H9 (cell line): ENCODE data around the gene PGAP6. TPM values are rescaled to one million over a fixed set of nuclear protein-coding genes. Genes with fewer than 3 reads are reported as not detected.

ENCODE experiments used
- DNase-seq: peaks from one replicate; pipeline ENCODE4 v3.0.0-alpha.2; 2017
- H2AFZ ChIP-seq: one replicate; pipeline ENCODE4 v1.6.1; 2013; ENCODE audit warnings: mild to moderate bottlenecking, low read length, control low read depth, moderate library complexity
- H2AK5ac ChIP-seq: 2 replicates; pipeline ENCODE4 v1.6.1; 2013; ENCODE audit warnings: low read length, control low read depth, mixed read lengths; ENCODE audit not compliant: insufficient read length
- H2BK120ac ChIP-seq: one replicate; pipeline ENCODE4 v1.6.1; 2013; ENCODE audit warnings: low read depth, mild to moderate bottlenecking, low read length, control low read depth, inconsistent platforms; ENCODE audit not compliant: poor library complexity, severe bottlenecking
- H2BK12ac ChIP-seq: 2 replicates; pipeline ENCODE4 v1.6.1; 2013; ENCODE audit warnings: low read length, control low read depth, mixed read lengths, low read depth; ENCODE audit not compliant: insufficient read length
- H2BK15ac ChIP-seq: 2 replicates; pipeline ENCODE4 v1.6.1; 2013; ENCODE audit warnings: low read depth, low read length, control low read depth
- H2BK20ac ChIP-seq: one replicate; pipeline ENCODE4 v1.6.1; 2013; ENCODE audit warnings: low read depth, mild to moderate bottlenecking, low read length, control low read depth, inconsistent platforms; ENCODE audit not compliant: poor library complexity, severe bottlenecking
- H2BK5ac ChIP-seq: 2 replicates; pipeline ENCODE4 v1.6.1; 2013; ENCODE audit warnings: low read length, control low read depth, mixed read lengths; ENCODE audit not compliant: insufficient read length
- H3K14ac ChIP-seq: 2 replicates; pipeline ENCODE4 v1.6.1; 2013; ENCODE audit warnings: low read length, control low read depth; ENCODE audit not compliant: insufficient read depth
- H3K18ac ChIP-seq: 2 replicates; pipeline ENCODE4 v1.6.1; 2013; ENCODE audit warnings: low read depth, mild to moderate bottlenecking, mixed read lengths, low read length, control low read depth; ENCODE audit not compliant: insufficient read length
- H3K23ac ChIP-seq: 2 replicates; pipeline ENCODE4 v1.6.1; 2013; ENCODE audit warnings: low read length, control low read depth, mixed read lengths, low read depth; ENCODE audit not compliant: insufficient read length
- H3K23me2 ChIP-seq: 2 replicates; pipeline ENCODE4 v1.6.1; 2013; ENCODE audit warnings: low read depth, mild to moderate bottlenecking, mixed read lengths, low read length, control low read depth; ENCODE audit not compliant: insufficient read length, poor library complexity, severe bottlenecking
- H3K27ac ChIP-seq: 2 replicates; pipeline ENCODE4 v1.5.1; 2013; ENCODE audit warnings: low read length, control low read depth, mixed read lengths, low read depth; ENCODE audit not compliant: insufficient read length
- H3K27me3 ChIP-seq: 2 replicates; pipeline ENCODE4 v1.6.1; 2013; ENCODE audit warnings: low read length, control low read depth, inconsistent platforms; ENCODE audit not compliant: insufficient read depth
- H3K4ac ChIP-seq: 2 replicates; pipeline ENCODE4 v1.6.1; 2013; ENCODE audit warnings: low read depth, mild to moderate bottlenecking, control low read depth, inconsistent platforms, low read length, moderate library complexity
- H3K4me1 ChIP-seq: 2 replicates; pipeline ENCODE4 v1.6.1; 2013; ENCODE audit warnings: low read length, control low read depth, inconsistent platforms; ENCODE audit not compliant: insufficient read depth
- H3K4me2 ChIP-seq: 2 replicates; pipeline ENCODE4 v1.6.1; 2013; ENCODE audit warnings: low read length, control low read depth, mixed read lengths; ENCODE audit not compliant: insufficient read length, insufficient read depth
- H3K56ac ChIP-seq: 2 replicates; pipeline ENCODE4 v1.6.1; 2013; ENCODE audit warnings: low read depth, mild to moderate bottlenecking, mixed read lengths, low read length, control low read depth; ENCODE audit not compliant: insufficient read length
- H3K79me1 ChIP-seq: 2 replicates; pipeline ENCODE4 v1.6.1; 2013; ENCODE audit warnings: low read depth, mild to moderate bottlenecking, moderate library complexity, low read length, control low read depth, inconsistent platforms; ENCODE audit not compliant: insufficient read depth, poor library complexity, severe bottlenecking
- H3K79me2 ChIP-seq: 2 replicates; pipeline ENCODE4 v1.6.1; 2013; ENCODE audit warnings: low read length, control low read depth, inconsistent platforms; ENCODE audit not compliant: insufficient read depth
- H3K9ac ChIP-seq: 2 replicates; pipeline ENCODE4 v1.6.1; 2013; ENCODE audit warnings: low read length, control low read depth, mixed read lengths; ENCODE audit not compliant: insufficient read length; ENCODE audit errors: extremely low read depth
- H3K9me3 ChIP-seq: one replicate; pipeline ENCODE4 v1.6.1; 2013; ENCODE audit warnings: low read depth, low read length, inconsistent platforms; ENCODE audit not compliant: control insufficient read depth
- H3T11ph ChIP-seq: one replicate; pipeline ENCODE4 v1.6.1; 2013; ENCODE audit warnings: mild to moderate bottlenecking, low read length, control low read depth, inconsistent platforms
- H4K20me1 ChIP-seq: one replicate; pipeline ENCODE4 v1.6.1; 2013; ENCODE audit not compliant: control insufficient read depth, insufficient read length, insufficient read depth
- H4K5ac ChIP-seq: 2 replicates; pipeline ENCODE4 v1.6.1; 2013; ENCODE audit warnings: low read depth, mild to moderate bottlenecking, mixed read lengths, low read length, control low read depth; ENCODE audit not compliant: insufficient read length
- H4K8ac ChIP-seq: replicated peaks from 2 replicates; pipeline ENCODE4 v1.6.1; 2013; ENCODE audit warnings: low read length, control low read depth, mixed read lengths, low read depth; ENCODE audit not compliant: insufficient read length
- H4K91ac ChIP-seq: 2 replicates; pipeline ENCODE4 v1.6.1; 2013; ENCODE audit warnings: low read depth, mild to moderate bottlenecking, moderate library complexity, mixed read lengths, low read length, control low read depth; ENCODE audit not compliant: insufficient read length
- H3K27ac Mint-ChIP-seq, 3 experiments: 2 replicates in 2 of 3; 3 replicates in 1 of 3; pipeline ENCODE4 v1.8.0; 2020 to 2021; ENCODE audit warnings: mixed read lengths in 3 of 3, mild to moderate bottlenecking in 1 of 3, moderate library complexity in 1 of 3
- H3K27me3 Mint-ChIP-seq: 2 replicates; pipeline ENCODE4 v1.8.0; 2021; ENCODE audit warnings: low read depth, mild to moderate bottlenecking, moderate library complexity, mixed read lengths
- H3K36me3 Mint-ChIP-seq, 3 experiments: 2 replicates in 2 of 3; 3 replicates in 1 of 3; pipeline ENCODE4 v1.8.0; 2020 to 2021; ENCODE audit warnings: low read depth in 3 of 3, mixed read lengths in 3 of 3; ENCODE audit not compliant: insufficient read depth in 1 of 3
- H3K4me1 Mint-ChIP-seq, 2 experiments: 2 replicates each; pipeline ENCODE4 v1.8.0; 2020; ENCODE audit warnings: mixed read lengths in 2 of 2
- H3K4me3 Mint-ChIP-seq, 2 experiments: 2 replicates in 1 of 2; 3 replicates in 1 of 2; pipeline ENCODE4 v1.8.0; 2020 to 2021; ENCODE audit warnings: mild to moderate bottlenecking in 2 of 2, mixed read lengths in 2 of 2, moderate library complexity in 1 of 2
- H3K9me3 Mint-ChIP-seq, 2 experiments: 2 replicates in 1 of 2; 3 replicates in 1 of 2; pipeline ENCODE4 v1.8.0; 2020; ENCODE audit warnings: mild to moderate bottlenecking in 2 of 2, mixed read lengths in 2 of 2, moderate library complexity in 1 of 2
- CTCF ChIP-seq: fragments of 200-600 bp; sonication (generic); conservative IDR thresholded peaks from 3 replicates; pipeline ENCODE4 v1.8.0; 2021; ENCODE audit warnings: antibody characterized with exemption, mild to moderate bottlenecking
- WGBS: extraction: QIAGEN DNeasy Blood & Tissue Kit; methylation state at CpG from one replicate; pipeline ENCODE4 v1.1.7; 2013; ENCODE audit warnings: missing lambda C conversion rate, low lambda C conversion rate, mixed read lengths; ENCODE audit not compliant: insufficient read length; ENCODE audit errors: extremely low coverage; 5-methylcytosine and 5-hydroxymethylcytosine counted together
- total RNA-seq: library from RNA; stranded (reverse); gene quantifications from 2 replicates; pipeline ENCODE4 v1.2.1, GENCODE V29; 2021

The PGAP6 gene
- total RNA-seq, 1 experiment from 2014 or later: 111 TPM

- H3K79me1 ChIP-seq: peaks cover 10% of the 10 kb centered on the region
- H3K4me1 ChIP-seq: no peaks in the 10 kb centered on the region
- no peak overlapping the region for H3K14ac ChIP-seq
- H4K91ac ChIP-seq: no peak overlapping the region
- no peak for DNase-seq
- peak overlapping the region in 1 of 3 experiments; percentile 80; a peak in 1 of 7 replicates for H3K27ac Mint-ChIP-seq
- H2AK5ac ChIP-seq: no peak overlapping the region
- no peak overlapping the region for H3K4me2 ChIP-seq
- H3K23me2 ChIP-seq: no peaks in the 10 kb centered on the region
- H3K9me3 ChIP-seq: no peaks in the 10 kb centered on the region
- no CpG with 5 or more reads among the region's 17 CpGs for WGBS
- H2BK20ac ChIP-seq: no peak overlapping the region
- peaks cover 22 to 28% of the 10 kb centered on the region in 2 experiments for H3K4me1 Mint-ChIP-seq
- no peak overlapping the region; the same call in 1 of the 2 replicates for H3K4ac ChIP-seq
- no peak overlapping the region for H2BK15ac ChIP-seq
- no peak overlapping the region for H4K8ac ChIP-seq
- no peak overlapping the region for H4K5ac ChIP-seq
- H3K23ac ChIP-seq: no peak overlapping the region
- no peaks in the 10 kb centered on the region for H3K27me3 Mint-ChIP-seq
- H2BK120ac ChIP-seq: no peak overlapping the region
- no peak overlapping the region for H3K4me3 Mint-ChIP-seq
- no peaks in the 10 kb centered on the region for H4K20me1 ChIP-seq
- peaks cover 4% of the 10 kb centered on the region; the same call in 1 of the 2 replicates for H3K79me2 ChIP-seq
- H3K9ac ChIP-seq: no peak overlapping the region
- no peaks in the 10 kb centered on the region for H3K9me3 Mint-ChIP-seq
- H2BK5ac ChIP-seq: no peak overlapping the region
- H3K56ac ChIP-seq: no peak overlapping the region
- no peaks in the 10 kb centered on the region for H3K27me3 ChIP-seq
- no peak overlapping the region for H2AFZ ChIP-seq
- H3K18ac ChIP-seq: no peak overlapping the region
- H3T11ph ChIP-seq: no peak overlapping the region
- no peak for TF ChIP-seq CTCF
- H3K27ac ChIP-seq: no peak overlapping the region
- no peak overlapping the region for H2BK12ac ChIP-seq
- peaks cover 0 to 9% (median under 1%) of the 10 kb centered on the region in 3 experiments; a peak in 6 of 7 replicates for H3K36me3 Mint-ChIP-seq
These were observed 57.7 kb downstream of the PGAP6 start for GRCh38 chr16:324201-324450.
